Liver (tissue), 9 donors: ENCODE data around the gene MGAT5. TPM values are rescaled to one million over a fixed set of nuclear protein-coding genes. Genes with fewer than 3 reads are reported as not detected.

Source experiments
- DNase-seq: peaks from one replicate; pipeline ENCODE4 v3.0.0-alpha.2; 2017; ENCODE audit warnings: low spot score
- H3K27ac ChIP-seq, 2 donors: one replicate each; pipeline ENCODE4 v1.7.0; 2013; ENCODE audit warnings: inconsistent platforms in 2 of 2, low read length in 2 of 2, control low read depth in 1 of 2, low read depth in 1 of 2, mild to moderate bottlenecking in 1 of 2
- H3K27me3 ChIP-seq, 4 donors: one replicate each; pipeline versions ENCODE4 v1.6.1 to v1.7.0; 2013; ENCODE audit warnings: low read length in 3 of 4, inconsistent platforms in 1 of 4, mild to moderate bottlenecking in 1 of 4, moderate library complexity in 1 of 4; ENCODE audit not compliant: control insufficient read depth in 4 of 4, insufficient read depth in 4 of 4
- H3K36me3 ChIP-seq, 4 donors: one replicate each; pipeline versions ENCODE4 v1.6.1 to v1.7.0; 2013; ENCODE audit warnings: low read length in 3 of 4, mild to moderate bottlenecking in 3 of 4, low read depth in 1 of 4, moderate library complexity in 1 of 4; ENCODE audit not compliant: control insufficient read depth in 4 of 4, insufficient read depth in 3 of 4
- H3K4me1 ChIP-seq, 4 donors: one replicate each; pipeline versions ENCODE4 v1.6.1 to v1.7.0; 2013; ENCODE audit warnings: low read length in 3 of 4, mild to moderate bottlenecking in 3 of 4, moderate library complexity in 1 of 4; ENCODE audit not compliant: control insufficient read depth in 4 of 4, insufficient read depth in 4 of 4
- H3K4me3 ChIP-seq, 3 donors: one replicate each; pipeline versions ENCODE4 v1.6.1 to v1.7.0; 2013; ENCODE audit warnings: low read length in 3 of 3, control low read depth in 1 of 3, low read depth in 1 of 3, mild to moderate bottlenecking in 1 of 3
- H3K9ac ChIP-seq, 2 donors: one replicate each; pipeline ENCODE4 v1.7.0; 2013; ENCODE audit warnings: low read length in 2 of 2, mild to moderate bottlenecking in 2 of 2, moderate library complexity in 2 of 2, control low read depth in 1 of 2, low read depth in 1 of 2
- H3K9me3 ChIP-seq, 4 donors: one replicate each; pipeline versions ENCODE4 v1.6.1 to v1.7.0; 2013; ENCODE audit warnings: low read length in 3 of 4; ENCODE audit not compliant: control insufficient read depth in 4 of 4
- EGR1 ChIP-seq, 2 donors: IDR thresholded peaks; 2 replicates each; pipeline ENCODE4 v1.6.1; 2016 to 2018; ENCODE audit warnings: antibody characterized with exemption in 2 of 2, low read depth in 2 of 2
- FOXA2 ChIP-seq: IDR thresholded peaks from 2 replicates; pipeline ENCODE4 v1.6.1; 2016; ENCODE audit warnings: antibody characterized with exemption
- GABPA ChIP-seq, 2 donors: IDR thresholded peaks in 1 of 2; conservative IDR thresholded peaks in 1 of 2; 2 replicates each; pipeline ENCODE4 v1.6.1; 2016; ENCODE audit warnings: antibody characterized with exemption in 2 of 2, mild to moderate bottlenecking in 1 of 2, moderate library complexity in 1 of 2
- HNF4A ChIP-seq, 2 donors: conservative IDR thresholded peaks; 2 replicates each; pipeline ENCODE4 v1.6.1; 2016; ENCODE audit warnings: antibody characterized with exemption in 2 of 2, mild to moderate bottlenecking in 2 of 2
- HNF4G ChIP-seq: IDR thresholded peaks from 2 replicates; pipeline ENCODE4 v1.6.1; 2016; ENCODE audit warnings: antibody characterized with exemption
- JUND ChIP-seq, 2 donors: IDR thresholded peaks; 2 replicates each; pipeline ENCODE4 v1.6.1; 2016; ENCODE audit warnings: antibody characterized with exemption in 2 of 2
- NR2F2 ChIP-seq: IDR thresholded peaks from 2 replicates; pipeline ENCODE4 v1.6.1; 2016; ENCODE audit warnings: antibody characterized with exemption
- RAD21 ChIP-seq, 2 donors: IDR thresholded peaks; 2 replicates each; pipeline ENCODE4 v1.6.1; 2016; ENCODE audit warnings: antibody characterized with exemption in 2 of 2, mild to moderate bottlenecking in 2 of 2
- RXRA ChIP-seq, 2 donors: IDR thresholded peaks; 2 replicates each; pipeline ENCODE4 v1.6.1; 2017 to 2018; ENCODE audit warnings: antibody characterized with exemption in 2 of 2, mild to moderate bottlenecking in 1 of 2
- YY1 ChIP-seq: IDR thresholded peaks from 2 replicates; pipeline ENCODE4 v1.6.1; 2016; ENCODE audit warnings: antibody characterized with exemption, mild to moderate bottlenecking
- WGBS: extraction: QIAGEN DNeasy Blood & Tissue Kit; methylation state at CpG from one replicate; pipeline ENCODE4 v1.1.7; 2013; 5-methylcytosine and 5-hydroxymethylcytosine counted together
- polyA plus RNA-seq, 2 donors: library from polyadenylated mRNA; stranded (reverse) in 1 of 2; unstranded in 1 of 2; fragments of 200-250 nt in 1 of 2; fragments of >200 nt in 1 of 2; fragmentation: Nextera tagmentation in 1 of 2; extraction: Ambion mirVana in 1 of 2; gene quantifications; one replicate each; pipeline versions ENCODE4 v1.2.1 to v1.2.3, GENCODE V29; 2013 to 2015
- total RNA-seq, 2 donors: library from RNA; depleted of rRNA; stranded (reverse); fragments of >200 nt; gene quantifications; one replicate each; pipeline ENCODE4 v1.2.3, GENCODE V29; 2014
- TF ChIP-seq, protein P1 (sequence below): IDR thresholded peaks from 2 replicates; pipeline ENCODE4 v1.6.1; 2016; ENCODE audit warnings: antibody characterized with exemption
- TF ChIP-seq, protein P2 (sequence below): IDR thresholded peaks from 2 replicates; pipeline ENCODE4 v1.6.1; 2016; ENCODE audit warnings: antibody characterized with exemption, mild to moderate bottlenecking
- TF ChIP-seq, protein P3 (sequence below): IDR thresholded peaks from 2 replicates; pipeline ENCODE4 v1.6.1; 2016; ENCODE audit warnings: antibody characterized with exemption
- TF ChIP-seq, protein P4 (sequence below): IDR thresholded peaks from 2 replicates; pipeline ENCODE4 v1.6.1; 2016; ENCODE audit warnings: antibody characterized with exemption
- TF ChIP-seq, protein P5 (sequence below): fragments of 150-350 bp; IDR thresholded peaks from 2 replicates; pipeline ENCODE4 v1.5.1; 2017; ENCODE audit warnings: improper control_type of control experiment, low read depth, low read length; ENCODE audit not compliant: missing input control
- donor health status: healthy.
- donor health status: healthy.
- donor health status: healthy.
- donor health status: healthy.
- donor health status: healthy.

MGAT5 gene
- total and polyA plus RNA-seq, 4 donors, result 1.8 to 12.7 (median 5.6) TPM

DNA sequence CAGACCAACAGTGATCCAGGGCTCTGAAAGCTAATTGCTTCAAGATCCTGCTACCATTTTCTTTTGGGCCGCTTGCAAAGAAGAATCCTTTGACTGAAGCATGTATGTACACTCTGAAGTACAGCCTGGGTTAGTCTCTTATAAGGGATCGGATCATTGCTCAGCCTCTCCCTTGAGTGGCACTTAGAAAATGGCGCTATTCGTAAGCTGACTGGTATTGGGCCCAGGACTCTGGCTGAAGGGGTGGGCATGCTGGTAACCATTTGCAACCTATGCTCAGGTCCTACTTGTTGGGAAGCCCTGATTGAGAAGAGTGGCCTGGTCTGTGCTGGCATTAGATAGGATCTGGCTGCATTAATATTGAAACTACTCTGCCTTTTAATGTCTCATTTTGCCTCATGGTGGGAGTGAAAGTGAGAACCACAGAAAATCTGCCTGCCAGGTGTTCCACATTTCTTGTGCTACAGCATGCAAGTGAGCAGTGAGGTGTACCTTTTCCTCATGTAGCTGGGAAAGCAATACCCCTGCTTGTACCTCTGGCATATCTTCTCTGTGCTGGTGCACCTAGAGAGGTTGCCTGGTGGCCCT lies 661 bp upstream of the MGAT5 start:
- H3K36me3 ChIP-seq, result peaks cover 0 to 2% (median 0%) of the 10 kb centered on the region in 4 donors

DNA sequence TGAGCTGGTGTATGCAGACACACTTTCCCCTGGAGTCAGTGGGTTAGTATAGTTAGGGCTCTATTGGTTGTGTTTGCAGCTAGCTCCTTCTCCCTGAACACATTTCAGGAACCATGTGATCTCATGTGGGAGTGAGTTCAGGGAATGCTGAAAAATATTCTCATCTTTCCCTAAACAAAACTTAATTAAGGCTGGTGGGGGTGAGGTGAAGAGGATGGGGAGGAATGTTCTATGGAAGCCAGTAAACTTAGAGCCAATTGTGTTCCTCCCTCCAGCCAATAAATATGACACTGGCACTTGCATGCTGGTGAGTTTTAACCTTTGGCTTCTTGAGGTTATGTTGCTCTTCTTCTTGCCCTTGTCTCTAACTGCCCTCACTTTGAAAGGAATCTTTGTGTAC lies 952 bp downstream of the MGAT5 start:
- Histone ChIP-seq H3K4me1 (peaks cover 6 to 31% (median 16%) of the 10 kb centered on the region in 4 donors), H3K36me3 (peaks cover 0 to 2% (median 0%) of the 10 kb centered on the region in 4 donors), H3K27ac (no peak overlapping the region), H3K9ac (no peak overlapping the region), H3K27me3 (no peaks in the 10 kb centered on the region), H3K9me3 (no peaks in the 10 kb centered on the region), H3K4me3 (no peak overlapping the region)
- DNase-seq, result no peak
- no peak for TF ChIP-seq HNF4A (conservative IDR thresholded peaks at IDR 0.05)
- no peak for TF ChIP-seq YY1
- TF ChIP-seq, protein P1, sequence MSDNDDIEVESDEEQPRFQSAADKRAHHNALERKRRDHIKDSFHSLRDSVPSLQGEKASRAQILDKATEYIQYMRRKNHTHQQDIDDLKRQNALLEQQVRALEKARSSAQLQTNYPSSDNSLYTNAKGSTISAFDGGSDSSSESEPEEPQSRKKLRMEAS, result no peak

More for the DNA sequence above, 661 bp upstream of the MGAT5 start:
- Histone ChIP-seq H3K27me3 (no peaks in the 10 kb centered on the region), H3K9me3 (no peaks in the 10 kb centered on the region), H3K4me1 (peaks cover 0 to 19% (median 11%) of the 10 kb centered on the region in 4 donors), H3K9ac (no peak overlapping the region), H3K4me3 (no peak overlapping the region), H3K27ac (no peak overlapping the region)
- WGBS, result 99% methylated on average over 4 of the region's 4 CpGs
- no peak for TF ChIP-seq RXRA (IDR thresholded peaks at IDR 0.05)
- no peak for TF ChIP-seq FOXA2
- DNase-seq, result no peak

DNA sequence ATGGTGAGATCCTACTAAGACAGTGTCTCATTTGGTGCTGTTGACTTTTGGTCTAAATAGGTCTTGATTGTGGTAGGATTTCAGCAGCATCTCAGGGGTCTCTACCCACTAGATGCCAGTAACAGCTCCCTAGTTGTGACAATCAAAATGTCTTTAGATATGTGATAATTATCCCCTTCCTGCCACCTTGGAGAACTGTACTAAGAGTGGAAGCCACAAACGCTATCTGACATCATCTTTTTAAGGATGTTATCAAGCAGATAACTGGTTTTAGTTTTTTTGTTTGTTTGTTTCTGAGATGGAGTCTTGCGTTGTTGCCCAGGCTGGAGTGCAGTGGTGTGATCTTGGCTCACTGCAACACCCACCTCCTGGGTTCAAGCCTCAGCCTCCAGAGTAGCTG lies 3.1 kb downstream of the MGAT5 start:
- Histone ChIP-seq H3K36me3 (peaks cover 0 to 2% (median 0%) of the 10 kb centered on the region in 4 donors), H3K27ac (no peak overlapping the region), H3K9me3 (no peaks in the 10 kb centered on the region), H3K27me3 (no peaks in the 10 kb centered on the region), H3K4me1 (peaks cover 6 to 31% (median 16%) of the 10 kb centered on the region in 4 donors), H3K9ac (no peak overlapping the region), H3K4me3 (no peak overlapping the region)
- no peak for DNase-seq
- no peak for TF ChIP-seq HNF4G
- TF ChIP-seq, protein P2, sequence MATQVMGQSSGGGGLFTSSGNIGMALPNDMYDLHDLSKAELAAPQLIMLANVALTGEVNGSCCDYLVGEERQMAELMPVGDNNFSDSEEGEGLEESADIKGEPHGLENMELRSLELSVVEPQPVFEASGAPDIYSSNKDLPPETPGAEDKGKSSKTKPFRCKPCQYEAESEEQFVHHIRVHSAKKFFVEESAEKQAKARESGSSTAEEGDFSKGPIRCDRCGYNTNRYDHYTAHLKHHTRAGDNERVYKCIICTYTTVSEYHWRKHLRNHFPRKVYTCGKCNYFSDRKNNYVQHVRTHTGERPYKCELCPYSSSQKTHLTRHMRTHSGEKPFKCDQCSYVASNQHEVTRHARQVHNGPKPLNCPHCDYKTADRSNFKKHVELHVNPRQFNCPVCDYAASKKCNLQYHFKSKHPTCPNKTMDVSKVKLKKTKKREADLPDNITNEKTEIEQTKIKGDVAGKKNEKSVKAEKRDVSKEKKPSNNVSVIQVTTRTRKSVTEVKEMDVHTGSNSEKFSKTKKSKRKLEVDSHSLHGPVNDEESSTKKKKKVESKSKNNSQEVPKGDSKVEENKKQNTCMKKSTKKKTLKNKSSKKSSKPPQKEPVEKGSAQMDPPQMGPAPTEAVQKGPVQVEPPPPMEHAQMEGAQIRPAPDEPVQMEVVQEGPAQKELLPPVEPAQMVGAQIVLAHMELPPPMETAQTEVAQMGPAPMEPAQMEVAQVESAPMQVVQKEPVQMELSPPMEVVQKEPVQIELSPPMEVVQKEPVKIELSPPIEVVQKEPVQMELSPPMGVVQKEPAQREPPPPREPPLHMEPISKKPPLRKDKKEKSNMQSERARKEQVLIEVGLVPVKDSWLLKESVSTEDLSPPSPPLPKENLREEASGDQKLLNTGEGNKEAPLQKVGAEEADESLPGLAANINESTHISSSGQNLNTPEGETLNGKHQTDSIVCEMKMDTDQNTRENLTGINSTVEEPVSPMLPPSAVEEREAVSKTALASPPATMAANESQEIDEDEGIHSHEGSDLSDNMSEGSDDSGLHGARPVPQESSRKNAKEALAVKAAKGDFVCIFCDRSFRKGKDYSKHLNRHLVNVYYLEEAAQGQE, result no peak
- no peak for TF ChIP-seq NR2F2
- TF ChIP-seq, protein P3, sequence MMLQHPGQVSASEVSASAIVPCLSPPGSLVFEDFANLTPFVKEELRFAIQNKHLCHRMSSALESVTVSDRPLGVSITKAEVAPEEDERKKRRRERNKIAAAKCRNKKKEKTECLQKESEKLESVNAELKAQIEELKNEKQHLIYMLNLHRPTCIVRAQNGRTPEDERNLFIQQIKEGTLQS, result no peak
- TF ChIP-seq, protein P4, sequence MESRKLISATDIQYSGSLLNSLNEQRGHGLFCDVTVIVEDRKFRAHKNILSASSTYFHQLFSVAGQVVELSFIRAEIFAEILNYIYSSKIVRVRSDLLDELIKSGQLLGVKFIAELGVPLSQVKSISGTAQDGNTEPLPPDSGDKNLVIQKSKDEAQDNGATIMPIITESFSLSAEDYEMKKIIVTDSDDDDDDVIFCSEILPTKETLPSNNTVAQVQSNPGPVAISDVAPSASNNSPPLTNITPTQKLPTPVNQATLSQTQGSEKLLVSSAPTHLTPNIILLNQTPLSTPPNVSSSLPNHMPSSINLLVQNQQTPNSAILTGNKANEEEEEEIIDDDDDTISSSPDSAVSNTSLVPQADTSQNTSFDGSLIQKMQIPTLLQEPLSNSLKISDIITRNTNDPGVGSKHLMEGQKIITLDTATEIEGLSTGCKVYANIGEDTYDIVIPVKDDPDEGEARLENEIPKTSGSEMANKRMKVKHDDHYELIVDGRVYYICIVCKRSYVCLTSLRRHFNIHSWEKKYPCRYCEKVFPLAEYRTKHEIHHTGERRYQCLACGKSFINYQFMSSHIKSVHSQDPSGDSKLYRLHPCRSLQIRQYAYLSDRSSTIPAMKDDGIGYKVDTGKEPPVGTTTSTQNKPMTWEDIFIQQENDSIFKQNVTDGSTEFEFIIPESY, result no peak
- TF ChIP-seq HNF4A (conservative IDR thresholded peaks at IDR 0.05), result no peak
- no peak for TF ChIP-seq RXRA (IDR thresholded peaks at IDR 0.05)
- no peak for TF ChIP-seq YY1
- TF ChIP-seq GABPA (IDR thresholded peaks at IDR 0.05 in 1 of 2, conservative IDR thresholded peaks at IDR 0.05 in 1 of 2), result no peak
- no peak for TF ChIP-seq RAD21 (IDR thresholded peaks at IDR 0.05)
- TF ChIP-seq, protein P5, sequence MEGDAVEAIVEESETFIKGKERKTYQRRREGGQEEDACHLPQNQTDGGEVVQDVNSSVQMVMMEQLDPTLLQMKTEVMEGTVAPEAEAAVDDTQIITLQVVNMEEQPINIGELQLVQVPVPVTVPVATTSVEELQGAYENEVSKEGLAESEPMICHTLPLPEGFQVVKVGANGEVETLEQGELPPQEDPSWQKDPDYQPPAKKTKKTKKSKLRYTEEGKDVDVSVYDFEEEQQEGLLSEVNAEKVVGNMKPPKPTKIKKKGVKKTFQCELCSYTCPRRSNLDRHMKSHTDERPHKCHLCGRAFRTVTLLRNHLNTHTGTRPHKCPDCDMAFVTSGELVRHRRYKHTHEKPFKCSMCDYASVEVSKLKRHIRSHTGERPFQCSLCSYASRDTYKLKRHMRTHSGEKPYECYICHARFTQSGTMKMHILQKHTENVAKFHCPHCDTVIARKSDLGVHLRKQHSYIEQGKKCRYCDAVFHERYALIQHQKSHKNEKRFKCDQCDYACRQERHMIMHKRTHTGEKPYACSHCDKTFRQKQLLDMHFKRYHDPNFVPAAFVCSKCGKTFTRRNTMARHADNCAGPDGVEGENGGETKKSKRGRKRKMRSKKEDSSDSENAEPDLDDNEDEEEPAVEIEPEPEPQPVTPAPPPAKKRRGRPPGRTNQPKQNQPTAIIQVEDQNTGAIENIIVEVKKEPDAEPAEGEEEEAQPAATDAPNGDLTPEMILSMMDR, result no peak
- TF ChIP-seq JUND (IDR thresholded peaks at IDR 0.05), result no peak
- no peak for TF ChIP-seq EGR1 (IDR thresholded peaks at IDR 0.05; ENCODE audit: low read depth in 2 of 2)
- no peak for TF ChIP-seq FOXA2
- WGBS, result 88% methylated on average over 2 of the region's 2 CpGs
